ENCODE measurements around the gene PLA2G4C.

DNA sequence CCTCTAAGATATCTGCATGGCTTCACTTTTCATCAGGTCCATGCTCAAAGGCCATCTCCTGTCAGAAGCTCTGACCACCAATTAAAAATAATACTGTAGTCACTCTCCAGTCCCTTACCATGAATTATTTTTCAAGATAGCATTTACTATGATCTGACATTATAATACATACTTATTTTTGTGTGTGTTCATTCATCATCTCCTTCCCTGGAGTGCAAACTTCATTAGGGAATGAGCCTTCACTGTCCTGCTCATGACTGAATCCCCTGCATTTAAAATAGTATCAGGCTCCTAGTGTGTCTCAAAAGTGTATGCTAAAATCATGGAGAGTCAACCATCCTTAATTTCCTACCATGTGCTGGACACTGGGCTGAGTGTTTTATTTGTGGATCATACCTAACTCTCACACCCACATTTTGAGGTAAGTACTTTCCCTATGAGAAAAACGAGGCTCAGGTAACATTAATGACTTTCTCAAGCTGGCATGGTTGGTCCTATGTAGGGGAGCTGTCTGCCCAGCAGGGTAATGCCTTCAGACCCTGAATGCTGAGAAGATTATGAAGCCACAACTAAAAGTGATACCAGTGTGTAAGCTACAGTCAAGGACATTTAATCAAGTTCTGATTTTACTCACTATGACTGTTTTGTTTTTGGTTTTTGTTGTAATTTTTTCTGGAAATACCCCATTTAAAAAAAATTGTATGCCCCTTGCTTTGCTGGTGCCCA lies 16.3 kb downstream of the PLA2G4C start:
- TF ChIP-seq CREB1 (CRISPR knock-in tag; IDR thresholded peaks at IDR 0.05; ENCODE audit: low read depth) (no peak), CTCF (conservative IDR thresholded peaks at IDR 0.05; ENCODE audit: low read depth in 2 of 2) (no peak), EZH2 (IDR thresholded peaks at IDR 0.05; ENCODE audit: low read depth, unreplicated experiment) (no peak), POLR2AphosphoS5 (IDR thresholded peaks at IDR 0.05; ENCODE audit: low read depth) (no peak), EZH2phosphoT487 (IDR thresholded peaks at IDR 0.05; ENCODE audit: unreplicated experiment) (no peak), ZNF331 (CRISPR knock-in tag; IDR thresholded peaks at IDR 0.05; ENCODE audit: low read depth) (no peak), STAT1 (IDR thresholded peaks at IDR 0.05; ENCODE audit: unreplicated experiment) (no peak), JUNB (IDR thresholded peaks at IDR 0.05; ENCODE audit: unreplicated experiment) (no peak), NANOG (IDR thresholded peaks at IDR 0.05; ENCODE audit: borderline replicate concordance) (no peak), ZNF114 (CRISPR knock-in tag; IDR thresholded peaks at IDR 0.05) (no peak)
- TF ChIP-seq, protein P1, sequence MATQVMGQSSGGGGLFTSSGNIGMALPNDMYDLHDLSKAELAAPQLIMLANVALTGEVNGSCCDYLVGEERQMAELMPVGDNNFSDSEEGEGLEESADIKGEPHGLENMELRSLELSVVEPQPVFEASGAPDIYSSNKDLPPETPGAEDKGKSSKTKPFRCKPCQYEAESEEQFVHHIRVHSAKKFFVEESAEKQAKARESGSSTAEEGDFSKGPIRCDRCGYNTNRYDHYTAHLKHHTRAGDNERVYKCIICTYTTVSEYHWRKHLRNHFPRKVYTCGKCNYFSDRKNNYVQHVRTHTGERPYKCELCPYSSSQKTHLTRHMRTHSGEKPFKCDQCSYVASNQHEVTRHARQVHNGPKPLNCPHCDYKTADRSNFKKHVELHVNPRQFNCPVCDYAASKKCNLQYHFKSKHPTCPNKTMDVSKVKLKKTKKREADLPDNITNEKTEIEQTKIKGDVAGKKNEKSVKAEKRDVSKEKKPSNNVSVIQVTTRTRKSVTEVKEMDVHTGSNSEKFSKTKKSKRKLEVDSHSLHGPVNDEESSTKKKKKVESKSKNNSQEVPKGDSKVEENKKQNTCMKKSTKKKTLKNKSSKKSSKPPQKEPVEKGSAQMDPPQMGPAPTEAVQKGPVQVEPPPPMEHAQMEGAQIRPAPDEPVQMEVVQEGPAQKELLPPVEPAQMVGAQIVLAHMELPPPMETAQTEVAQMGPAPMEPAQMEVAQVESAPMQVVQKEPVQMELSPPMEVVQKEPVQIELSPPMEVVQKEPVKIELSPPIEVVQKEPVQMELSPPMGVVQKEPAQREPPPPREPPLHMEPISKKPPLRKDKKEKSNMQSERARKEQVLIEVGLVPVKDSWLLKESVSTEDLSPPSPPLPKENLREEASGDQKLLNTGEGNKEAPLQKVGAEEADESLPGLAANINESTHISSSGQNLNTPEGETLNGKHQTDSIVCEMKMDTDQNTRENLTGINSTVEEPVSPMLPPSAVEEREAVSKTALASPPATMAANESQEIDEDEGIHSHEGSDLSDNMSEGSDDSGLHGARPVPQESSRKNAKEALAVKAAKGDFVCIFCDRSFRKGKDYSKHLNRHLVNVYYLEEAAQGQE (IDR thresholded peaks at IDR 0.05; ENCODE audit: unreplicated experiment): no peak
- TF ChIP-seq, protein P2, sequence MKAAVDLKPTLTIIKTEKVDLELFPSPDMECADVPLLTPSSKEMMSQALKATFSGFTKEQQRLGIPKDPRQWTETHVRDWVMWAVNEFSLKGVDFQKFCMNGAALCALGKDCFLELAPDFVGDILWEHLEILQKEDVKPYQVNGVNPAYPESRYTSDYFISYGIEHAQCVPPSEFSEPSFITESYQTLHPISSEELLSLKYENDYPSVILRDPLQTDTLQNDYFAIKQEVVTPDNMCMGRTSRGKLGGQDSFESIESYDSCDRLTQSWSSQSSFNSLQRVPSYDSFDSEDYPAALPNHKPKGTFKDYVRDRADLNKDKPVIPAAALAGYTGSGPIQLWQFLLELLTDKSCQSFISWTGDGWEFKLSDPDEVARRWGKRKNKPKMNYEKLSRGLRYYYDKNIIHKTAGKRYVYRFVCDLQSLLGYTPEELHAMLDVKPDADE (IDR thresholded peaks at IDR 0.05): no peak

Measured in GM23338 (cell line).